Measurements from ENCODE around the gene C11orf54. TPM values are rescaled to one million over a fixed set of nuclear protein-coding genes. Genes with fewer than 3 reads are reported as not detected.
A peak's percentile ranks its signal among the peaks of the same experiment; 100 is the strongest.

Gene C11orf54
- total RNA-seq, 4 donors from 2014 or later = 17.9 to 22.2 (median 21.0) TPM

DNA sequence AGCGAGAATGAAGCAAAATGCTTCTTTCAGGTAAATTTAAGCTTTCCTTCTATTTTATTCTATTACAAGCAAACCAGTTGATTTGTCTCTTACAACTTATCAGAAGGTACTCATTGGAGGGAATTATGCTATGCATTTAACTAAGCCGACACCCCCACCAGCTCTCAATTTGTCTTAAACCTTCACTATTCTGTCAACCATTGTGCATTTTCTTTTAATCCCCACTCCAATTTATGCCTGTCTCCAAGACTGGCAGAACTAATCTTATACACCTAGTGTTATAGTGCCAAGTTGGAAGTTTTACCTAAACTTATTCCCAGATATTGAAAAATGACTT, 12.7 kb upstream of the C11orf54 start:
- H3K4me3 ChIP-seq = no peak overlapping the region
- WGBS, 2 donors = 76 to 96% methylated on average over 2 of the region's 2 CpGs
- no peak for TF ChIP-seq CTCF (IDR thresholded peaks at IDR 0.05)
- TF ChIP-seq POLR2A (IDR thresholded peaks at IDR 0.05) = no peak
- DNase-seq = no peak
- no peaks in the 10 kb centered on the region for H3K27me3 ChIP-seq
- peaks cover 0 to 6% (median 0%) of the 10 kb centered on the region in 3 donors for H3K4me1 ChIP-seq
- peak overlapping the region in 1 of 4 donors; percentile 23 for H3K27ac ChIP-seq
- intact Hi-C loops (cut with DNase I) = no loop called here
- H3K36me3 ChIP-seq = peaks cover 0 to 99% (median 49%) of the 10 kb centered on the region in 3 donors
- no peaks in the 10 kb centered on the region for H3K9me3 ChIP-seq

- H3K4me1 ChIP-seq = peaks cover 0 to 9% (median 0%) of the 10 kb centered on the region in 3 donors
- H3K9me3 ChIP-seq = no peaks in the 10 kb centered on the region
- 92 to 93% methylated on average over 5 of the region's 5 CpGs for WGBS, 2 donors
- no peak overlapping the region for H3K4me3 ChIP-seq
- H3K27me3 ChIP-seq = no peaks in the 10 kb centered on the region
- intact Hi-C loops (cut with DNase I) = no loop called here
- no peak for DNase-seq
- TF ChIP-seq POLR2A (IDR thresholded peaks at IDR 0.05) (no peak), CTCF (IDR thresholded peaks at IDR 0.05) (no peak)
- H3K36me3 ChIP-seq = peaks cover 0 to 99% (median 49%) of the 10 kb centered on the region in 3 donors
- no peak overlapping the region for H3K27ac ChIP-seq
Observed at GRCh38 chr11:93729129-93729616, 12.3 kb upstream of the C11orf54 start.

- intact Hi-C loops (cut with DNase I) = no loop called here
- Histone ChIP-seq H3K27ac (no peak overlapping the region), H3K4me3 (no peak overlapping the region), H3K9me3 (no peaks in the 10 kb centered on the region), H3K4me1 (peaks cover 0 to 19% (median 3%) of the 10 kb centered on the region in 3 donors), H3K27me3 (no peaks in the 10 kb centered on the region), H3K36me3 (peaks cover 0 to 100% (median 54%) of the 10 kb centered on the region in 3 donors)
- DNase-seq = no peak
- no peak for TF ChIP-seq CTCF (IDR thresholded peaks at IDR 0.05)
- no peak for TF ChIP-seq POLR2A (IDR thresholded peaks at IDR 0.05)
- WGBS, 2 donors = 83 to 84% methylated on average over 5 of the region's 5 CpGs
Observed at GRCh38 chr11:93730108-93731107, 11.1 kb upstream of the C11orf54 start.

- DNase-seq = no peak
- 67 to 74% methylated on average over 4 of the region's 4 CpGs for WGBS, 2 donors
- Histone ChIP-seq H3K9me3 (no peaks in the 10 kb centered on the region), H3K4me3 (no peak overlapping the region), H3K27ac (no peak overlapping the region), H3K27me3 (no peaks in the 10 kb centered on the region), H3K36me3 (peaks cover 0 to 100% (median 50%) of the 10 kb centered on the region in 3 donors), H3K4me1 (peaks cover 4 to 38% (median 6%) of the 10 kb centered on the region in 3 donors)
- intact Hi-C loops (cut with DNase I) = no loop called here
- no peak for TF ChIP-seq CTCF (IDR thresholded peaks at IDR 0.05)
- no peak for TF ChIP-seq POLR2A (IDR thresholded peaks at IDR 0.05)
Observed at GRCh38 chr11:93732237-93732892, 9.1 kb upstream of the C11orf54 start.

DNA sequence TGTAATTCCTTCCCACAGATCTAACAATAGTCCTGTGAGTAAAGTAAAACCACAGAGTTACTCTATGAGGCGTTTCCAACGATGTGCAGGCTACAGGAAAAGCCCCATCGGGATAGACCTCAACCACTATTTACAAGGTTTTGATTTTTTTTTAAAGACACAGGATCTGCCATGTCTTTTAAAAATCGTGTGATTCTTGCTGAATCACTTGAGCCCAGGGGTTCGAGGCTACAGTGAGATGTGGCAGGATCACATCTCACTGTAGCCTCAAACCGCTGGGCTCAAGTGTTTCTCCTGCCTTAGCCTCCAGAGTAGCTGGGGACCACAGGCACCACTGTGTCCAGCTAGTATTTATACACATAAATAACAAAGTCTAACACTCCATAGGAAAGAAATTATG, 8.0 kb upstream of the C11orf54 start:
- Histone ChIP-seq H3K36me3 (peaks cover 0 to 100% (median 55%) of the 10 kb centered on the region in 3 donors), H3K4me1 (peaks cover 6 to 49% (median 15%) of the 10 kb centered on the region in 3 donors), H3K4me3 (no peak overlapping the region), H3K27me3 (no peaks in the 10 kb centered on the region), H3K27ac (no peak overlapping the region), H3K9me3 (no peaks in the 10 kb centered on the region)
- no peak for DNase-seq
- no peak for TF ChIP-seq CTCF (IDR thresholded peaks at IDR 0.05)
- no peak for TF ChIP-seq POLR2A (IDR thresholded peaks at IDR 0.05)
- 56 to 57% methylated on average over 6 of the region's 6 CpGs for WGBS, 2 donors
- intact Hi-C loops (cut with DNase I) = no loop called here

Data from esophagus squamous epithelium (tissue), 5 donors.